GM21447 (cell line): ENCODE measurements around the gene ROBO2.

Source experiments
- ATAC-seq: cut with Tn5 transposase; IDR thresholded peaks from one replicate; pipeline ENCODE4 v1.9.1; 2021; ENCODE audit not compliant: unreplicated experiment

The ROBO2 gene

DNA sequence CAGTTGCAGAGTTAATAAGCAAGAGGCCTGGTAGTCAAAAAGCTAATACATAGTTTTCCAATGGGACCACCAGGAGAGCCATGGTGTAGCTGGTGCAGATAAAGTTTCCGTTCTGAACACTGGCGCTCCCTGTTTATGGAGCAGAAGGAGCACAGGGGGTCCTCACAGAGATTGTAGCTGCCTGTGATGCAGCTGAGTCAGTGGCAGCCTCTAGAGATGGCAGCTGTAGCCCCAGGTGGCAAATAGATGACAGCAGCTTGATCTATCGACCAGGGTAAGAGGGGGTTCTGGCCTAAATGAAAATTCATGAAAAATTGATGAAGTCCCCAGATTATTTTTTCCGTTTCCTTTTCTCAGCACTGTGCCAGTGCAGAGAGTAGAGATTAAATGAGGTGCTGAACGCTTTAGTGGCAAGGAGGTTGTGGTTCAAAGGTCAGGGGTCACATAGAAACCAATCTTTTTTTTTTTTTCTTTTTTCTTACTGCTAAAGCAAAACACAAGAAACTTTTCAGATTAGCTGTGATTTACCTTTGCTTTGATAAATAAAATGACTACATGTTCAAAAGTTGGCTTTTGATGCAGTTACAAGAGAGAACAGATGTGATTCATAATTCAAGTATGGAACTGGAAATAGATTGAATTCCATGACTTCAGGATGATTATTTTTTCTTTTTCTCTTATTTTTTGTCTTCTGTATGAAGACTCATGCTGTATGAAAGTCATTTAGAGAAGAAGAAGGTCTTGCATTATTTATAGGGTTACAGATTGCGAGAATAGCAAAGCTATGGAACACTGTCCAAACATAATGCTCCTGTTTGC is 63.3 kb downstream of the ROBO2 start:
- ATAC-seq, result no peak

DNA sequence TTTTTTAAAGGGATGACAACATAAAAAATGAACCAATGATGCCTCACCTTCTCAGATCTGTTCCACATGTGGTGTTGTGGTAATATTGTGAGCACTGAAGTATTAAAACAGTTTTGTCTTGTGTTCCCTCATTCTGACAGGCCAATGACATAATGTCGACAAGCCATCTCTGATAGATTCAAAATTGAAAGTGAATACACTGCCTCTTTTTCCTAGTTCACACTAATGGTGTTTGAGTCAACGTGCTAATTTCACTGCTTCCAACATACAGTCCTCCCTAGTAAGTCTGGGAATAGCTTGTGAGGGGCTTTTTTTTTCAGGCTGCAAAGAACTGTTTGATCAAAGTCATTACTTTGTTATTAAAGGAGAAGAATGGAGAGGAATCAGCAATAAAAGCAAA is 82.8 kb downstream of the ROBO2 start:
- ATAC-seq, result no peak

DNA sequence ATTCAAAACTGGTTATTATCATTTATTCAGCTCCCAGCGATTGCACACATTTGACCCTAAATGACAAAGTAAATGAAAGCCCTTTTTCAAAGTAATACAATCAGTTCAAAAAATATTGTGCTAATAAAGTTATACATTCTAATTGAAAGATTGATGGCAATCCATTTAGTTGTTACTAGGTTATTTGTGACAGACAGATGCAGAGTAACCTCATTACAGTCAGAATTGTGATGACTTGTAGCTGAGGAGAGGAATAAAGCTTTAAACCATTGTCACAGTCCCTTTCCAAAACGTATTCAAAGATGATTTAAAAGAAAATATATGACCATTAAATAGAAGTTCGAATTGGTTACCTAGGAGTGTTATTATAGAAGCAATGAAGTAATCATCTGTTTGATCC is 86.1 kb downstream of the ROBO2 start:
- no peak for ATAC-seq

DNA sequence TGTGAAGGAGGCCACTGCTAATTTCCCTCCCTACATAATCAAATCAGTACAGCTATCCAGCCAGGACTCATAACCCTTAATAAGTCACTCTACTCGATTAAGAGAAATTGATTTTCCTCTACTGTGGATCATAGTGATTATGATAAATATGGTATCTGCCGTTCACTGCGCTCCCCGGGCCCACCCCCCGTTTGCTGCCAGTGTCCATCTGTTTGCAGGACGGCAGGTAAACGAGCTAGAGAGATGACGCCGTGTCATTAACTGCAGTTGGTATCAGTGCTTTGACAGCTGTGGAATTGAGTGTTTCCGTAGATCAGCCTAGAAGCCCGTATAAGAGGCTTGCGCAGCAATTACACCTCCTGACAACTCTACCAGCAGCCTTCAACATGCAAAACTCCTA is 94.9 kb downstream of the ROBO2 start:
- no peak for ATAC-seq

DNA sequence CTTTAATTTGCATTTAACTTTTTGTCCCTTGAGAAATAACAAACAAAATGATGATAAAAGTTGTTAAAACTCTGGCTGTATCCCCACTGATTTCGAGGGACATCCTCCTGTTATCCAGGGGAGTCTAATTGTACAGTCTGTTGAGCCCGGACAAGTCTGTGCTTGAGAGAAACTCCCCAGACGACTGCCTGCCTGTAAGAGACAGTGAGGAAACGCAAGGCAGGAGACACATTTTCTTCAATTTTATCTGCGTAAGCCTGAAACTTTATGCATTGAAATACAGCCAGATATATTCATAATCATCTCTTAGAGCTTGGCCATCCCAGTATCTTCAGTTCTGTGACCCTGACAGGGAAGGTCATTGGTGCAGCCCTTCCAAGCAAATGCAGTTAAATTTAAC is 97.7 kb downstream of the ROBO2 start:
- ATAC-seq, result no peak

DNA sequence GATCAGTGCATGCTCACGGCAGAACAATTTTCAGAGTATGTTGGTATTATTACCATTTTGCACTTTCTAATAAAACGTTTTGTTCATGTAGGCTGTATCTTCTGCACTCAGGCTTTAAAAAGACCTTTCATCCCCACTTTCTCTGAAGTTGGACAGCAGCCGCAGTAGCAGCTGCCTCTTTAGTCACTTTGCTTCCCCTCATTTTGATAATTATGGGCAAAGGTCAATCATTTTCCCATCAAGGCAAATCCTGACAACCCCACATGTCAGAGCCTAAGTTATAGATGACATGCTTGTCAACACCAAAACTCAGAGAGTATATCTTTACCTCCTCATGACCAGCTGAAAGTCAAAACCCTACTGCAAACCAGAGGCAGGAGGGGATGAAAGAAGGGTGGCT is 99.7 kb downstream of the ROBO2 start:
- no peak for ATAC-seq

DNA sequence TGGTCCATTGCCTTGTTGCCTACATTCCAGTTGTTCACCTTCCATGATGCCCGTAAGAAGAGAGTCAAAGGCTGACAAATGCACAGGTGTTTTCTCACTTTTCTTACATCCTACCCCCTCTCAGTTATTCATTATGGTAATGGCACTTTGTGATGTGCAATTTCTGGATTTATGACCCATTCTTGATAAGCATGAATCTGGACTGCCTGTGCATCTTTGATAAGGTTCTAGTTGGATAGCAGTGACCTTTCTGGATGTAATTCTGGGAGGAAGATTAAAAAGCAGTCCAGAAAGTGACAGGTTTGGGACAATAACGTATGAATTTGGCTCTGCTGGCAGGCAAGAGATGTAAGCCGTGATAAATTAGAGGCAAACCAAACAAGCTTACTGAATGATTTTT is 101.5 kb downstream of the ROBO2 start:
- no peak for ATAC-seq

DNA sequence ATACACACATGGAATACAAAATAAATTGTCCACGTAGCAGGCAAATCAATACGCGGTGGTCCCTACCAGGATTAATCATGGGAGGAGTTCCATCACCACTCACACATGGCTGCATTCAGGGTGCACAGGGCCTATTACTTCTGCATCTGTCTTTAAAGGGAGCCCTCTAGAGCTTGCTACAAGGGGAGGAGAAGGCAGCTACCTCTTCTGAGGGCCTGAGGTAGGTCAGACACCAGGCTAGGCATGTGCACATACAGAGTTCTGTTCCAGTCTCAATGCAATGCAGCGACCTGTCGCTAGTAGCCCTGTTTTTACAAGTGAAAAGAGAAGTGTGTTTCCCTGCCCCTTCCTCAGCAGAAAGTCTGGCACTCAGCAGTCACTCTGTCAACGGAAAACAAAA is 102.7 kb downstream of the ROBO2 start:
- ATAC-seq, result no peak

DNA sequence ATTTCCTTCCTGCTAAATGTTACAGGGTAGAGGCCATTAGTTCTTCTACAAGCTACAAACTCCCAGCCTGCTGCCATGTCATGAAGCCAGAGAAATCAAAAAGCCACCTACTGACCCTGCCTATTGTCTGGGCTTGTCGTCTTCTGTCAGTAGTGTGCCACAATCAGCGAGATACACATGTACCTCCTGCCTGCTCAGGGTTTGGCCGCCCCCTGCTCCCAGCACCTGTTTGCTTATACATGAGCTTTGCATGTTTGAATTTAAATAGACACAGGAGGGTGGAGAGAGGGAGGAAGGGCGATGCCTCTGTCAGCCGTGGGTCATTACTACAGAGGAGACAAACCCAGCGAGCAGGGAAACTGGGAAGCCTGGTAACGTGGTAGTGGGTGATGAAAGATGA is 106.1 kb downstream of the ROBO2 start:
- ATAC-seq, result no peak

DNA sequence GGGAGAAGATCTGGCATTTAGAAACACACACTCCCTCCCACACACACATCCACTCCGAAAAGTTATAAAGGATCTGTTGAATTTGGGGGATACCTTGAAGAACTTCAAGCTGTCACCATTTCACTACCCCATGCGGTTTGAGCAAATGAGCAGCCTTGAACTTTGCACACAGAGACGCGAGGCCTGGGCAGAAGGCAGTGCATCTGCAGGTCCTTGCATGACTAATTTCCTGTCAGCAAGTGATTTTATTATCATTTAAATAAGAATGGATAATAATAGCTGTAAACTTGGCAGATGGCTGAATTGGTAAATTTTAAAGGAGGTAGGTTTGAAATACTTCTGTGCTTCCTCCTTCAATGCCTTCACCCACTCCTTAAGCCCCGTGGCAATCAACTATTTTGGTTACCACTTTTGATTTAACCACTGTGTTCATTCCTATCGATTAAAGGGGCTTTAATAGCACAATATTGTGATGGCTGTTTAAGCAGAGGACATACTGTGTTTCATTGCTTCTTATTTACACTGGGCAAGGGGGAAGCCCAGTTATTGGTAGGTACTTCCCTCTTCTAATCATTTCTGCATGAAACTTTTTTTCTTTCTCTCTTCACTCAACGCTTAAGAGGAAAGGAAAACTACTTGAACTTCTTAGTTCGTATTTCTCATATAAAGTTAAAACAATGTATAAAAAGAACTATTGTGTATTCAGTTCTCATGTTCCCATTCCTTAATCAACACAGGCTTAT is 108.1 kb downstream of the ROBO2 start:
- ATAC-seq, result no peak

DNA sequence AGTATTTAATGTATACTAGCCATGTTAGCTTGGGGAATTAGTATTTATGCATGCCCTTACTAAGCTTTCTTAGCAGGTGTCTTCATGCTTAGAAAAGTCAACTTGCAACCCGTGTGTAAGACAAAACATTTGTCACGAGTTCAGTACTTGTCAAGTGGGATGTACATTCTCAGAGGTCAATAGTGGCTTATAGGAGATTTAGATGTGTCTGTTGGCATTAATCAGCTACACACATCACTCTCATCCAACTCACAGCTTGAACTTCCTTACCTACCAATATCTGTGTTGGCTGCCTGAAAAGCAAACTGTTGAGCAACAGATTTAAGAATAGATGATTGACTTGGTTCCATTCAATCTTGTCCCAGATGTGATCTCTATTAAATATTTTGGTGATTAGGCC is 109.5 kb downstream of the ROBO2 start:
- ATAC-seq, result no peak

DNA sequence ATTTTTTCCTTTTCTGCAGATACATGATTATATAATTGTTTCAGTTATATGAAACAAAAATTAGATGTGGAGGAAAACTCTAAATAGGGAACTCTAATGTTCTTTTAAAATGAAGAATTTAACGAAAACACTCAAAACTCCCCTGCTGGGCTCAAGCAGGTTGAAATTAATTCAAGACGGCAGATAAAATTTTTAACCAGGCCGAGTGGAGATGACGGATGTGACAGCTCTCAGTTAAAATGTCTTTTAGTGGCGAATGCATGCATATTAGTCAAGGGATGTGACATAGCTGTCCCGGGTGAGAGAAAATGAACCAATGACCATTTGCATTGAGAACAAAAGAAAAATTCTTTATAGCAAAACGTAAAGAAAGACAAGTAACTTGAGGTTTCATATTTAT is 110.1 kb downstream of the ROBO2 start:
- no peak for ATAC-seq

DNA sequence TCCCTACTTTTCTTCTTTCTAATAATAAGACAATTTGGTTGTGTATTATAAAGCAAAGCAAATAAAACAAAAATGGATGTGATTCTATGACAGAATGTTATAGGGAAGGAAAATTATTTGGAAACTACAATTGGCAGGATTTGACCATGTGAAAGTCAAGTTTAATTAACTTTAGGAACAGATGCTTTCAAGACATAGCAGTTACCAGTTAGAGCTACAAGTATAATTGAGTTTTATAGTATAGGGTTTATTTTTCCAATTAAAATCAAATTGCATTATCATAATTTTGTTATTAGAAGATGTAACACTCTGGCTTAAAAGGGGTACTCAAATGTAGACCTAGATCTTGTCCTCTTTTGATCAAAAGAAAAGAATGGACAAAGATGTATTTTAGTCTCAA is 110.9 kb downstream of the ROBO2 start:
- ATAC-seq, result no peak

DNA sequence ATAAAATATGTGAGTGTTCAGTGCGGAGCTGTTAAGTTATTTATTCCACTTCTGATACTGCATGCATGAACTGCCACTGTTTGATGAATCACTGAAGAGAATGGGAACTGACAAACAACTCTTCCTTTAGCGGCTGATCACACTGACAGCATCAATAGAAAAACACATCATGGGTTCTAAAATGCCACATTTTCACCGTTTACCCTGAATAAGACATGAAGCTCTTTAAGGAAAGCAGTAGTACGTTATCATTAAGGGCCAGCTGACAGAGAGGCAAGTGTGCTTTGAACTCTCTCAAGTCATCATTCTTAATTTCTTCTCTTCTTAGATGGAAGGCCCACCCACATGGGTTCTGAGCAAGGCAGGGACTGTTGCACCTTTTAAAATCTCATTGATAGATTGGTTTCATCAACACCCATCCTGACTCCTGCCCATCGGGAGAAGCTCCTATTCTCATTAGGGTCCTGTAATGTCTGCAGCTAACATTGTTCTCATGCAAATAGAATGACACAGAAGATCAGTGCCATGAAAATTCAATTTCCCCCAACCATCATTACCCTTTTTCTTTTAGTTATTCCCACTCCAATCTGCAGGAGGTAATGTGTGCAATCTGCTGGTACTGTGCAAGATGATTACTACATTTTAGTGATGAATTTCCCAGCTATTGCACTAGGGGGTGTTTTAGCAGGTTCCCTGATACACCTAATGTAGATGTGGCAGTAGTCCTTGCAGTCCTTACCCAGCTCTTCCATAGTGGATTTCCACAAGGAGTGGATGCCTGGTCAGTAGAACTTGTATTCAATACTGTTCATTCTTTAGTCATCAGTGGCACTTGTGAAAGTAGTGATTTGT is 119.1 kb downstream of the ROBO2 start:
- no peak for ATAC-seq

DNA sequence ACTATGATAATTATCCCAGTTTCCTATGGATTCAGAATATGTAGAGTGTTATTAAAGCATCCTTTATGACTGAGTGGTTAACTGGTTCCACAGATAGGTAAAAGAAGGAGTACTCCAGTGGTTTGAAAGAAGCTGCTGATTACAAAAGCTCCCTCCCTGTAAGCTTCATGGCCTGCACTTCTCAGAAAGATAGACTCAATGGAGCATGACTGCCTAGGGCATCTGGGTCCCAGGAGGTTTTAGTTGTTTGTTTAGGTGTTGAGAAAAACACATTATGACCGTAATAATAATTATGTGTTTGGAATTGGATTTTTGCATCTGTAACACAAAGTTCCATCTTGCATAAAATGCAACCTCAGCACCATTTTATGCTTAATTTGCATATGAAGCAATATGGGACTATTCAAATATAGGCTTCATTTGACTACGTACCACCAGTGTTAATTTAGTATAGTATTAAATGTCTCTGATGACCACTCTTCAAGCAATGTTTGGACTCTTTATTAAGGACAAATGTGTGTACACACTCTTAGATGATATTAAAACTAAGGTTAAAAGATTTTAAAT is 121.1 kb downstream of the ROBO2 start:
- no peak for ATAC-seq

DNA sequence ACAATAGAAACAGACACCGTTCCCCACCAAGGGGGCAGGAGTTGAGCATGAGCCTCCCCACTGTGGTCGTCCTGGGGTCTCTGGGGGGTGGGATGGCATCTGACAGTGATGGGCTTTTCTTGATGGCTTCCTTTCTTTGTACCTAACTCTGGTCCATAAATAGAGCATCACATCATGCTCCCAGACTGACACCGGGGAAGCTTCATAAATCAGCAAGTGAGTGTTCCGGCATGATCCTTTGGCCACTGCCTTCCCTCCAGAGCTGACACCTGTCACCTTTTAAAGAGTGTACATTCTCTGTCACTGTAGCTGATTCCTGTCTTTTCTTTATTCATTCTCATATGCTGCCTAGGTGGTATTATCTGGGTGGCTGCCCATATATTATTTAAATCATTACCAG is 129.9 kb downstream of the ROBO2 start:
- ATAC-seq, result no peak

DNA sequence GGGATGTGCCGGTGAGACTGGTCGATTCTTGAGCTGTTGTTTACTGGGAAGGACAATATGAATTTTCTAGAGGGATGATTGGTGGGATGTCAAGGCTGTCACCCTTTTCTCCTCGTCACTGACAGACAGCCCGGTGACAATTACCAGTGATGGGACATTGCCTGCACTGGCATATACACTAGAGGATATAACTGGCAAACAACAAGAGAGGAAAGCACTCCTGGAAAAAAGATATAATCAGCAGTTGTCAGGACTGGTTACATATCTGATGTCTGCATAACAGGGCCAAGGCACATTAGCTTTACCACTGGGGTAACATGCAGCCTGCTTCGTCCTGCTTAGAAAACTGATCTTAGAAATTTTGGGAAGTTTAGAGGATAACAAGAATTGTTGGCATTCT is 131.1 kb downstream of the ROBO2 start:
- ATAC-seq, result no peak

DNA sequence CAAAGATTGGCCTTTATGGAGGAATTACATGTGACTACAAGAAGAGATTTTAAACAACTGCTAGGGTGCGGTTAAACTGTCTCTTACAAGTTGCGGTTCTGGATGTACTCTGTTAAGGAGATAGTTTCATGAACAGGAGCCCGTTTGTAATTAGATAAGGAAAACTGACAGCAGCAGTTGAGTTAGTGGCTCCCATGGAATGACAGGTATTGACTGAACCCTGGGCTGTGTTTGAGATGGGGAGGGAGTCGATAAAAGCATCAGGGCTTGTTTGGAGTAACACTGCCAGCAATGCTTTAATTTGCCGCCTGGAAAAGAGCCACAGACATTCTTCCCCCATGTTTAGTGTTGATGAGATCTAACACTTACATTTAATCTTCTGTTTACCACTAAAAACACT is 139.9 kb downstream of the ROBO2 start:
- ATAC-seq, result no peak

DNA sequence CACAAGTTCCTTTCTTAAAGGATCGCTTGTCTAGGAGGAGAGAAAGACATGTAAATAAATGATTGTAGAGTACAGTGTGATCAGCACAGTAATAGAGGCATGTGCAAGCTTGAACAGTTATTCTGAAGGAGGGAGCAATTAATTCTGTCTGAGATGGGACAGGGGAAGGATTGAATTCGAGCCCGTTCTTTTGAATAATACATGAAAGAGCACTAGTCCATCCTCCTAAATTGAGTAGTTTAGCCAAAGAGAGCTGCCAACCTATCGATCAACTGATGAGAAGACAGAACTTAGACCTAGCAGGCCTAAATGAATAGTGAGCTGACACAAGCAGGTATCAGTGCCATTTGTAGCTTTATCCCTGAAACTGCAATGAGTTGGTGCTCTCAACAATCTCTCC is 142.4 kb downstream of the ROBO2 start:
- ATAC-seq, result no peak

DNA sequence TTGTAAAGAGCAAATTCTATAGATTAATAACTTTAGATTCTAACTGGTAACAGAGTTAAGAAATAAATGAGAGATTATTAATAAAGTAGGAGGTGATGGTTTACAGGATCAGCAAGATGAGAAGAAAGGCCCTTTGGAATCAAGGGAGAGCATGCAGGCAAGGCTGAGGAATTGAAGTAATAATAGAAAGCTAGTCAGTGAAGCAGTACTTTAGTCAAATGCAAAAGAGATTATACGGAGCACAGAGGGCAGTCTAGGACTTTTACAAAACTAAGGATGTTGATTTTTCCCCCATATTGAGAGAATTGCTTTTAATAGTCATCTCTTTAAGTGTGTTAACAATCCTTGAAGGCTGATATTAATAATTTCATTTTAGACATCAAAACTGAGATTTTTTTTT is 146.4 kb downstream of the ROBO2 start:
- ATAC-seq, result no peak

DNA sequence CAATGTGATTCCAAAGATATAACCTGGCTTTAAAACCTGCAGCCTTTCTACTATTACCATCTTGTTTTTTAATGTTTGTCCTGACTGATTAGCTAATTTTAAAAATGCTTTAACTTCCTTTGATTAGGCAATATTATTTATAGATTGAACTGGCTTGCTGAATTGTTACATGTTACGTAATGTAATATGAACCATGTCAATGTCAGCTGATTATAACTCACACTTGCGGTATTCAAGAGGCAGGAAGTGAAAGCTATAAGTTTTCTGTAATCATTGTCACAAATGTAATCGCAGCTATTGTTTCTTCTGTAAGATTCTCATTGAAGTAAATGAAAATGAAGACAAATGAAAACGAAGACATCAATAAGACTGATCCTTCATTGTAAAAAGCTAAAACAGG is 146.8 kb downstream of the ROBO2 start:
- no peak for ATAC-seq
